ENCODE results near the gene PAX4. TPM values are rescaled to one million over a fixed set of nuclear protein-coding genes. Genes with fewer than 3 reads are reported as not detected.

PAX4 gene
- total and polyA plus RNA-seq, 8 donors: 0.09 to 0.42 (median 0.21) TPM; not detected in 5

DNA sequence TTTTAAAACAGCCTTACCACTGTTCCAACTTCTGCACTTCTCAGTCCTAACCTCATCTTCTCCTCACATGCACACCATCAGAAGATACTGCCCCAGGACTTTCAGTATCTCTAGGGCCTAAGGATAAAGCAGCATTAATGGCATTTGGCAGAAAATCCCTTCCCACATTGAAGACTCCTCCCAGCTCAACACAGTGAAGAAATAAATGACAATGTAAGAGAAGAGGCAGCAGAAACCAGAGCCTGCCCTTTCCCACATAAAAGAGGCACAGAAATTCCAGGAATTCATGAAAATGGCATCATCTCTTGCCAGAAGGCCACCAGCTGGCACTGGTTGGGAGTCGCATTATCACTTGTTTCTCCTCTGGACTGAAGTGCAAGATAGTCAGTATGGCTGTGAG is 36.2 kb downstream of the PAX4 start:
- DNase-seq: no peak
- TF ChIP-seq, protein P1, sequence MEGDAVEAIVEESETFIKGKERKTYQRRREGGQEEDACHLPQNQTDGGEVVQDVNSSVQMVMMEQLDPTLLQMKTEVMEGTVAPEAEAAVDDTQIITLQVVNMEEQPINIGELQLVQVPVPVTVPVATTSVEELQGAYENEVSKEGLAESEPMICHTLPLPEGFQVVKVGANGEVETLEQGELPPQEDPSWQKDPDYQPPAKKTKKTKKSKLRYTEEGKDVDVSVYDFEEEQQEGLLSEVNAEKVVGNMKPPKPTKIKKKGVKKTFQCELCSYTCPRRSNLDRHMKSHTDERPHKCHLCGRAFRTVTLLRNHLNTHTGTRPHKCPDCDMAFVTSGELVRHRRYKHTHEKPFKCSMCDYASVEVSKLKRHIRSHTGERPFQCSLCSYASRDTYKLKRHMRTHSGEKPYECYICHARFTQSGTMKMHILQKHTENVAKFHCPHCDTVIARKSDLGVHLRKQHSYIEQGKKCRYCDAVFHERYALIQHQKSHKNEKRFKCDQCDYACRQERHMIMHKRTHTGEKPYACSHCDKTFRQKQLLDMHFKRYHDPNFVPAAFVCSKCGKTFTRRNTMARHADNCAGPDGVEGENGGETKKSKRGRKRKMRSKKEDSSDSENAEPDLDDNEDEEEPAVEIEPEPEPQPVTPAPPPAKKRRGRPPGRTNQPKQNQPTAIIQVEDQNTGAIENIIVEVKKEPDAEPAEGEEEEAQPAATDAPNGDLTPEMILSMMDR (IDR thresholded peaks at IDR 0.05): no peak
- ATAC-seq: no peak
- Histone ChIP-seq H3K27ac (no peak overlapping the region), H3K4me3 (no peak overlapping the region), H3K27me3 (no peaks in the 10 kb centered on the region), H3K36me3 (peaks cover 0 to 9% (median 9%) of the 10 kb centered on the region in 3 donors), H3K9me3 (no peaks in the 10 kb centered on the region), H3K4me1 (peaks cover 11 to 17% (median 15%) of the 10 kb centered on the region in 3 donors)
- FAIRE-seq: no peak
- WGBS, 2 donors: 88 to 90% methylated on average over 1 of the region's 1 CpG
- intact Hi-C loops (cut with DNase I): no loop called here

DNA sequence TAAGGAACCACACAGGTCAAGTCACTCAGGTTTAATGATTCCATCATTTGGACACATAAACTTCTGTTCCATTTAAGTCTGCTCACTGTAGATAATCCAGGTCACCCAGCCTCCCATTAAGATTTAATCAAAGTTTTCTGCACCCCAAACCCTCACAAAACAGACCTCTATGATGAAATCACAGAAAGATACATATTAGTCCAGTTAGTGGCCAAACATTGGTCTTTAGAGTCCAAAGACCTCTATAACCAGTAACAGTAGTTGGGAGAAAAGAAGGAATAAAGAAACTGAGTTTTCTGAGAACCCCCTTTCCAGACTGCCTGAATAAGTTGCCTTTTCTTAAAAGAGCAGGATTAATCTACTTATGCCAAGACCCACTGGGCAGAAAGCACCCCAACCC is 37.3 kb downstream of the PAX4 start:
- DNase-seq (no peak), ATAC-seq (no peak), FAIRE-seq (no peak)
- intact Hi-C loops (cut with DNase I): no loop called here
- H3K4me3 ChIP-seq: no peak overlapping the region
- TF ChIP-seq, protein P1 (IDR thresholded peaks at IDR 0.05): no peak
- H3K27ac ChIP-seq: no peak overlapping the region
- H3K4me1 ChIP-seq: peaks cover 10 to 17% (median 11%) of the 10 kb centered on the region in 3 donors
- no peaks in the 10 kb centered on the region for H3K9me3 ChIP-seq
- H3K27me3 ChIP-seq: no peaks in the 10 kb centered on the region
- peaks cover 0 to 9% (median 9%) of the 10 kb centered on the region in 3 donors for H3K36me3 ChIP-seq

DNA sequence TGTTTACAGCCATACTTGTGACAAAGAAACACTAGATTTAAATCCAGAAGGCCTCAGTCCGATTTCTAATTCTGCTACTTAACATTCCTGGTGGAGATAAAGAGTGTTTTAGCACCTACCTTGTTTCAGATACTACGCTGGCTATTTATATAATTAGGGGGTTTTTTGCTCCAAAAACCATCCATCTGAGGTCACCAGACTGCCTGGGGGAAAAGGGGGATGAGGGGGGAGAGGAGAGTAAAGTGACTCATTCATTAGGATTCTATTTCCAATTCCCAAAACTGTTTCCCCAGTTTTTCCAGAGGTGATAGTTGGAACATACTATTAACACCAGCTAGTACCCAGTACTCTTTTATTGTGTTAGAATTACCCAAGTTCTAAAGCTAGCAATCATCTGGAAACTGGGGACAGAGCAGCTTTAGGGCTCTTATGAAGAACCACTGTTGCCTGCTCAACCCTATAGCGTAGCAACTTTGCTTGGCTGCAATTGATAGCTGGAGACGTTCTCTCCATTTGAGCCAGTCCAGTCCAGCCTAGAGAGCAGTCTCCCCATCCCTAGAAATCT is 39.1 kb downstream of the PAX4 start:
- H3K27me3 ChIP-seq: no peaks in the 10 kb centered on the region
- FAIRE-seq: no peak
- no peaks in the 10 kb centered on the region for H3K9me3 ChIP-seq
- no peak for ATAC-seq
- 84 to 86% methylated on average over 4 of the region's 4 CpGs for WGBS, 2 donors
- peaks cover 8 to 16% (median 8%) of the 10 kb centered on the region in 3 donors for H3K4me1 ChIP-seq
- peaks cover 0 to 9% (median 9%) of the 10 kb centered on the region in 3 donors for H3K36me3 ChIP-seq
- TF ChIP-seq, protein P1 (IDR thresholded peaks at IDR 0.05): no peak
- H3K27ac ChIP-seq: no peak overlapping the region
- DNase-seq: no peak
- intact Hi-C loops (cut with DNase I): no loop called here
- no peak overlapping the region for H3K4me3 ChIP-seq

DNA sequence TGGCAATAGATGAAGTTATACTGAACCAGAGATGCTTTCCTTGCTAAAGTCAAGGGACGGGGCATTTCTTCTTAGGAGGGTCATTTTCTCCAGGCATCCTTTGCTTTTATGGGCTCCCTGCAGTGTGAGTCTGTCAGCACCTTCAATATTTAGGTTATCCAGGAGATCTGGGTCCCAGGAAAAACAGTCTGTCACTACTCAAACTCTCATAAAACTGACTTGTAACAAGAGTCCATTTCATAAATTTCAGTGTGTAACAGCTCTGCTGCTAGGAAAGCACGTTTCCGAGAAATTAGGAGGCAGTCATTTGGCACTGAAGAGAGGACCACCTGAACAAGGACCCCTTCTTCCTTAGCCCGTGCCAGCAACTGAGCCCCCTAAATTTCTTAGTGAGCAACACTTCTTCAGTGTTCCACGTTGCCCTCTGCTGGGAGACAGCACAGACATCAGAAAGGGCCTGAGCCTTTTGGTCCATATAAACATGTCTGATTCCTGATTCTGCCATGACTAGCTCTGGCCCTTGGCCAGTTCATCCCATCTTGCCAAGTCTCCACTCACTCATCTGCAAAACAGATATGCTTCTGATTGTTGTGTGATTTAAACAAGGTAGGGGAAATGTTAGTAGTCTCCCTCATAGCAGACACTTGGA is 39.8 kb downstream of the PAX4 start:
- Histone ChIP-seq H3K4me3 (no peak overlapping the region), H3K4me1 (peaks cover 2 to 9% (median 4%) of the 10 kb centered on the region in 3 donors), H3K36me3 (peaks cover 0 to 9% (median 9%) of the 10 kb centered on the region in 3 donors), H3K27me3 (no peaks in the 10 kb centered on the region), H3K9me3 (no peaks in the 10 kb centered on the region), H3K27ac (no peak overlapping the region)
- FAIRE-seq: no peak
- intact Hi-C loops (cut with DNase I): no loop called here
- TF ChIP-seq, protein P1 (IDR thresholded peaks at IDR 0.05): no peak
- WGBS, 2 donors: 85 to 86% methylated on average over 5 of the region's 5 CpGs
- ATAC-seq: peak in 1 of 4 donors; percentile 17
- peak in 1 of 6 donors; percentile 18 for DNase-seq

All from pancreas (tissue), 10 donors.